Liver (tissue), 3 donors: Measurements from ENCODE around the gene WDHD1.

Experiments
- CTCF ChIP-seq: fragments of 150-350 bp; IDR thresholded peaks from 2 replicates; pipeline ENCODE4 v1.5.1; 2017; ENCODE audit warnings: improper control_type of control experiment, low read depth, low read length; ENCODE audit not compliant: missing input control
- GABPA ChIP-seq, 2 donors: IDR thresholded peaks in 1 of 2; conservative IDR thresholded peaks in 1 of 2; 2 replicates each; pipeline ENCODE4 v1.6.1; 2016; ENCODE audit warnings: antibody characterized with exemption in 2 of 2, mild to moderate bottlenecking in 1 of 2, moderate library complexity in 1 of 2
- TF ChIP-seq, protein P1 (sequence below): IDR thresholded peaks from 2 replicates; pipeline ENCODE4 v1.6.1; 2016; ENCODE audit warnings: antibody characterized with exemption
- donor health status: healthy.
- donor health status: healthy.

DNA sequence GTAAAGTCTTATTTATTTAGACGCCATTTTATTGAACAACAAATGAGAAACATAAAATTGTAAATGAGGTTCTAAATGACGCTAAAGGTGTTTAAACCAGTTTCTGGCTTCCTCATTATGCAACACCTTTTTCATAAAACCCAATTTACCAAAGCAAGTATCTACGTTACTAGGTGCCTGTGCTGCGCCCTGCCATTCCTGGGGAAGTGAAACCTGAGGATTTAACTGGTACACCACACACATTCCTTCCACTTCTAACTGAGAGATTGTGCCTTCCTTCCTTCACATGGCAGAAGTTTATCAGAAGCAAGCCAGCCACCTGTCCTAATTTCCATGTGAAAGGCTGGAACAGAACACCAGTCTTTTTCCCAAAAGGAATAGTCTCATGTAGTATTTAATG is 84.0 kb downstream of the WDHD1 start:
- TF ChIP-seq CTCF (no peak), GABPA (IDR thresholded peaks at IDR 0.05 in 1 of 2, conservative IDR thresholded peaks at IDR 0.05 in 1 of 2) (no peak)
- TF ChIP-seq, protein P1, sequence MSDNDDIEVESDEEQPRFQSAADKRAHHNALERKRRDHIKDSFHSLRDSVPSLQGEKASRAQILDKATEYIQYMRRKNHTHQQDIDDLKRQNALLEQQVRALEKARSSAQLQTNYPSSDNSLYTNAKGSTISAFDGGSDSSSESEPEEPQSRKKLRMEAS, result no peak
